ENCODE data around the gene CCDC40. TPM values are rescaled to one million over a fixed set of nuclear protein-coding genes. Genes with fewer than 3 reads are reported as not detected.

CCDC40 gene
- total and polyA plus RNA-seq, 10 of the 15 experiments (the other 5 are each of a cell fraction or from before 2014, with no cell fraction given): 0.06 to 0.10 TPM; not detected in 8

- TF ChIP-seq BCL3 (IDR thresholded peaks at IDR 0.05; ENCODE audit: borderline replicate concordance, insufficient read depth, low read depth, low read length, poor library complexity, severe bottlenecking) (no peak), ZSCAN29 (IDR thresholded peaks at IDR 0.05) (no peak), IKZF1 (conservative IDR thresholded peaks at IDR 0.05) (no peak), HDGF (IDR thresholded peaks at IDR 0.05) (no peak), GATAD2B (conservative IDR thresholded peaks at IDR 0.05; ENCODE audit: low read depth) (no peak), ZNF24 (IDR thresholded peaks at IDR 0.05) (no peak), TCF7 (IDR thresholded peaks at IDR 0.05; ENCODE audit: borderline replicate concordance) (no peak)
- TF ChIP-seq, protein P1, sequence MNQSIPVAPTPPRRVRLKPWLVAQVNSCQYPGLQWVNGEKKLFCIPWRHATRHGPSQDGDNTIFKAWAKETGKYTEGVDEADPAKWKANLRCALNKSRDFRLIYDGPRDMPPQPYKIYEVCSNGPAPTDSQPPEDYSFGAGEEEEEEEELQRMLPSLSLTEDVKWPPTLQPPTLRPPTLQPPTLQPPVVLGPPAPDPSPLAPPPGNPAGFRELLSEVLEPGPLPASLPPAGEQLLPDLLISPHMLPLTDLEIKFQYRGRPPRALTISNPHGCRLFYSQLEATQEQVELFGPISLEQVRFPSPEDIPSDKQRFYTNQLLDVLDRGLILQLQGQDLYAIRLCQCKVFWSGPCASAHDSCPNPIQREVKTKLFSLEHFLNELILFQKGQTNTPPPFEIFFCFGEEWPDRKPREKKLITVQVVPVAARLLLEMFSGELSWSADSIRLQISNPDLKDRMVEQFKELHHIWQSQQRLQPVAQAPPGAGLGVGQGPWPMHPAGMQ (IDR thresholded peaks at IDR 0.05; ENCODE audit: borderline replicate concordance): no peak
- TF ChIP-seq, protein P2, sequence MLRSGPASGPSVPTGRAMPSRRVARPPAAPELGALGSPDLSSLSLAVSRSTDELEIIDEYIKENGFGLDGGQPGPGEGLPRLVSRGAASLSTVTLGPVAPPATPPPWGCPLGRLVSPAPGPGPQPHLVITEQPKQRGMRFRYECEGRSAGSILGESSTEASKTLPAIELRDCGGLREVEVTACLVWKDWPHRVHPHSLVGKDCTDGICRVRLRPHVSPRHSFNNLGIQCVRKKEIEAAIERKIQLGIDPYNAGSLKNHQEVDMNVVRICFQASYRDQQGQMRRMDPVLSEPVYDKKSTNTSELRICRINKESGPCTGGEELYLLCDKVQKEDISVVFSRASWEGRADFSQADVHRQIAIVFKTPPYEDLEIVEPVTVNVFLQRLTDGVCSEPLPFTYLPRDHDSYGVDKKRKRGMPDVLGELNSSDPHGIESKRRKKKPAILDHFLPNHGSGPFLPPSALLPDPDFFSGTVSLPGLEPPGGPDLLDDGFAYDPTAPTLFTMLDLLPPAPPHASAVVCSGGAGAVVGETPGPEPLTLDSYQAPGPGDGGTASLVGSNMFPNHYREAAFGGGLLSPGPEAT (IDR thresholded peaks at IDR 0.05; ENCODE audit: low read depth): no peak
Observed at GRCh38 chr17:79994602-79995001, 41.8 kb upstream of the CCDC40 start (continued).

DNA sequence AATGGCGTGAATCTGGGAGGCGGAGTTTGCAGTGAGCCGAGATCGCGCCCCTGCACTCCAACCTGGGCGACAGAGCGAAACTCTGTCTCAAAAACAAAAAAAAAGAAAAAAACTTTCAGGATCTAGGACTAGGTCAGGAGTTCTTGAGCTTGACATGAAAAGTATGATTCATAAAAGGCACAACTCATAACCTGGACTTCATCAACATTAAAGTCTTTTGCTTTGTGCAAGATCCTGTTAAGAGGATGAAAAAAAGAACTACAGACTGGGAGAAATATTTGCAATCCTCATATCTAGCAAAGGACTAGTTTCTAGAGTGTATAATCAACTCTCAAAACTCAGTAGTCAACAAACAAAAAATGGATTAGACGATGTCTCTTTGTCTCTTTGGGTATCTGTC is 40.7 kb upstream of the CCDC40 start:
- Histone ChIP-seq H3K27ac (ENCODE audit: control insufficient read depth, insufficient read depth) (no peak overlapping the region), H3K4me2 (ENCODE audit: control insufficient read depth, insufficient read depth) (no peak overlapping the region), H3K9me3 (replicated peaks; ENCODE audit: control insufficient read depth, insufficient read depth, low read length) (no peaks in the 10 kb centered on the region), H4K20me1 (ENCODE audit: control insufficient read depth, insufficient read depth) (no peaks in the 10 kb centered on the region), H3K9ac (ENCODE audit: control insufficient read depth, insufficient read depth, low read length) (no peak overlapping the region), H3K36me3 (ENCODE audit: control insufficient read depth in 2 of 2, insufficient read depth in 2 of 2, low read length in 1 of 2) (no peaks in the 10 kb centered on the region), H2AFZ (ENCODE audit: control insufficient read depth, low read depth, low read length) (no peak overlapping the region), H3K27me3 (replicated peaks in 1 of 2; ENCODE audit: control insufficient read depth in 2 of 2, insufficient read depth in 2 of 2, low read length in 1 of 2) (no peaks in the 10 kb centered on the region; a peak in 1 of 4 replicates), H3K79me2 (ENCODE audit: control insufficient read depth, insufficient read depth, low read length) (no peaks in the 10 kb centered on the region), H3K4me3 (no peak overlapping the region), H3K4me1 (ENCODE audit: control insufficient read depth, insufficient read depth, low read length) (0 out of 2 replicates have a peak, but pooled peaks cover 4% of the 10 kb centered on the region)
- ChIA-PET SMC1A (ENCODE audit: uncharacterized antibody, unreplicated experiment) (interaction anchor here (0.8 kb wide), 1 partner anchor 251 kb away, joined by 3 read pairs; no protein-coding TSS in a partner anchor), POLR2A (no interaction called here), RAD21 (ENCODE audit: unreplicated experiment) (no interaction called here), CTCF (interaction anchor here (1.3 kb wide), 1 partner anchor 58 kb away, joined by 5 read pairs; no protein-coding TSS in a partner anchor)
- 95% methylated on average over 4 of the region's 8 CpGs for WGBS (ENCODE audit: insufficient coverage, insufficient replicate concordance, low lambda C conversion rate, missing lambda C conversion rate)
- intact Hi-C loops (cut with micrococcal nuclease; ENCODE audit: unreplicated experiment) (no loop called here), in situ Hi-C loops (cut with MboI) (no loop called here)
- no peak for ATAC-seq
- no peak for DNase-seq (ENCODE audit: low read depth, low spot score)
- no peak for FAIRE-seq
- no TSS peak for BruUV-seq (replicated peaks)
- no peak for TF ChIP-seq TCF3 (IDR thresholded peaks at IDR 0.05; ENCODE audit: borderline replicate concordance, insufficient read depth, low read depth, low read length)
- TF ChIP-seq IRF4 (IDR thresholded peaks at IDR 0.05; ENCODE audit: low read depth, low read length): no peak
- TF ChIP-seq ZNF207 (IDR thresholded peaks at IDR 0.05; ENCODE audit: borderline replicate concordance): no peak
- no peak for TF ChIP-seq SIX5 (IDR thresholded peaks at IDR 0.05; ENCODE audit: low read depth, low read length, severe bottlenecking)
- no peak for TF ChIP-seq ZNF384 (IDR thresholded peaks at IDR 0.05; ENCODE audit: borderline replicate concordance, low read depth, low read length)
- no peak for TF ChIP-seq BHLHE40 (IDR thresholded peaks at IDR 0.05; ENCODE audit: borderline replicate concordance in 1 of 2, low read depth in 2 of 2, low read length in 1 of 2)
